Fibroblast of upper back skin (primary cell): ENCODE results near the gene LINGO1.

Experiments
- DNase-seq: peaks from one replicate; pipeline ENCODE4 v3.0.0-alpha.2; 2013

LINGO1 gene

DNA sequence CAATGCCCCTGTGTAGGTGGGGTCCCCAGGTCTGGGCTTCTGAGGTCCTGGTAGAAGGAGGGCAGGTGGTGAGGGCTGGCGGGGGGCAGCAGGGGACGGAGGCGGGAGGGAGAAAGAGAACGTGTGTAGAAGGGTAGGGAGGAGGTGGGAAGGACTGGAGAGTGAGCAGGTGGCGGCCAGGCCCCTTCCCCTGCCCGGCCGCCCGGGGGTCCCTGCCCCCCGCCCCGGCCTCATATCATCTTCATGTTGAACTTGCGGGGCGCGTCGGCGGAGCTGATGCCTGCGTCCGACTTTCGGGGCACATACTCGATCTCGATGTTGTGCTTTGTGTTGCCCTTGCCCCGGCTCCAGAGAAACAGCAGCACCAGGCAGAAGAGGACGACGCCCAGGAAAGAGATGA lies 18.9 kb downstream of the LINGO1 start:
- no peak for DNase-seq

DNA sequence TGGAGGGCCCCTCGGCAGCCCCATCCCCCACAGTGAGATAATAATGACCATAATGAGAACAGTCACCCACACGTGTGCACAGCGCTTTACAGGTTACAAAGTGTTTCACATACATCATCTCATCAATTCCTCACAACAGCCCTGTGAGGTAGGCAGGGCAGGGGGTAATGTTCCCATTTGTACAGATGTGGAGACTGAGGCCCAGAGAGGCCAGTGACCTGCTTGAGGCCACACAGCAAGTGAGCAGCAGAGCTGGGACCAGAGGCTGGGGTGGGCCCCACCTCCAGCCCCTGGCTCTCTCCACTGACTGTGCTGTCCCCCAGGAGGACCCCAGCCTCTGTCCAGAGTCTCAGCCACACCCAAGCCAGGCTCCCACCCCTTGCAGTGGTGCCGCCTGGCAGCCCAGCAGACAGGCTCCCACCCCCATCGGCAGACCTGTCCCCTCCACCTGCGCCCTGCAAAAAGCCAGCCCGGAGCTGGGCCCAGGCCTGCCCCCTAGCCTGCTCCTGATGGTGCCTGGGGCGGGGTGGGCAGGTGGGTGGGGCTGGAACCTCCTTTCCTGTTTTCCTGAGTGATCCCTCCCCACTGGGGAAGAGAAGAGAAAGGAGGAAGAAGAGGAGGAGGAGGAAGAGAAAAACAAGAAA lies 19.6 kb downstream of the LINGO1 start:
- DNase-seq = no peak

DNA sequence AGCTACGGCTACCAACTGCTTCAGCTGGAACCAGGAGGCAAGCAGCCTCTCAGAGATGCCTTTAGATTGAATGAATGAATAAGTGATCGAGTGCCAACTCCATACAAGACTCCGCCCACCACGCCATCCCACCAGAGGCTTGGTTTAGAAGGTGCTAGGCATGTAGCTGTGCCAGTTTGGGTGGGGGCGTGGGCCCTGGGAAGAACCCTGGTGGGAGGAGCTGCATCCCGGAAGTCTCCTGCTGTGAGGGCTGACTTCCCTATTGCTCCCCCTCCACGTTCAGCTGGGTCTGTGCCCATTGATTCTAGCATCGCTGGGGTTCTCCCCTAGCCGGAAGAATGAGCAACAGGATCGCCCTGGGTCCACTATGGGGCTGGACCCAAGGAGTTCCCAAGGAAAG lies 20.9 kb downstream of the LINGO1 start:
- DNase-seq = no peak

DNA sequence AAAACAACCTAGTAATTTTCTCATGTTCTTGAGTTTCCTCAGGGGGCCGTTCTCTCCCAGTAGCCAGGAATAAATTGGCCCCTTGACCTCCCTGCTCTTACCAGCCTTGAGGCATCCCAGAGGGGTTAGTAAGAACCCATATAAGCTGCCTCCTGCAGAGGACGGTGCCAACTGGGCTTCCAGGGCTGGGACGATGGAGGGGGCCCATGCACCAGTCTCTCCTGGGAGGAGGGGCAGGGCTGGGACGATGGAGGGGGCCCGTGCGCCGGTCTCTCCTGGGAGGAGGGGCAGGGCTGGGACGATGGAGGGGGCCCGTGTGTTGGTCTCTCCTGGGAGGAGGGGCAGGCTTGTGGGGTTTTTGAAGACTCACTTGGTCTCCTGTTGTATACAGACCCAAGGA lies 22.0 kb downstream of the LINGO1 start:
- no peak for DNase-seq

DNA sequence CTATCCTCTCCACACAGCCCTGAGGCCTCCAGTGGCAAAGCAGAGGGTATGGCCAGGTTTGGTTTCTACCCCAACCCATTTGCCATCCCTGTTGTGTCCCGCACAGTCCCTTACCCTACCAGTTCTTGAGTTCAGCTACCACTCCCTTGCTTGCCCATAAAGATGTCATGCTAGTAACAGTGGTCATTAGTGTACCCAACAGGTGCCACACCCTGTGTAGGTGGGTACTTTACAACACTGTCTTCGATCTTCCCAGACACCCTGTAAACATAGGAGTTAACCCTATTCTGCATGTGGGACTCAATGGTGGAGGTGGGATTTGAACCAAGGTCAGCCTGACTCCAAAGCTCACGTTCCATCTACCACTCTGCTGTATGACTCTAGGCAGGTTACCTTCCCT lies 23.2 kb downstream of the LINGO1 start:
- no peak for DNase-seq

DNA sequence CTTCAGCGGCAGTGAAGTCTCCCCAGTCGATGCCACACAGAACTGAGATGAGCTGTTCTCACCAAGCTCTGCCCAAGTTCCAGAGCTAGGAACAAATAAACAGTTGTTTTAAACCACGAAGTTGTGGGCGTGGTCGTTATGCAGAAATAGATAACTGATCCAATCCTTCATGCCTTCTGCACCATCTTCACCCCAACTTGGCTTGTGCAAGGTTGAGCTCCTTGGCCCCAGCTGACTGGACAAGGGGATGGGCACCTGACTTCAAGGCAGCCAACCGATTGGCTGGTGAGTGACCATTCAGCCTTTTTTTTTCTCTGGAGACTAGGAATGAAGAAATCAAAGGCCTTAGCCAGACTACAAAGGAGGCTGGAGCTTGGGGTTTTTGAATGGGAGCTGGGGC lies 23.9 kb downstream of the LINGO1 start:
- DNase-seq = no peak

DNA sequence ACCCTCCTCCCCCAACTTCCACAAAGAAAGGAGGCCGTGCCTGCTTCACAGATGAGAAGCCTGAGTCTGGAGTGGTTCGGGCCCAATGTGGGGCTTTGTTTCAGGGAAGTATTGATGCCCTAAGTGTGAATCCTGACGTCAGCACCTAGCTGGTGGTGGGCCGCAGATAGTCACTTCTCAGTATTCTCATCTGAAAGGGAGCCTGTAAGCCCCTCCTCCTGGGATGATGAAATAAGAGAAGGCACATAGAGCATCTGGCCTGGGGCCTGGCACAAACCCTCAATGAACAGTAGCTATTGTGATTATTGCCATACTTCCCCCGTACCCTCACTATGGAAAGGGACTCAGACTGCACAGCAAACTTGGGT lies 24.8 kb downstream of the LINGO1 start:
- peak; percentile 42 for DNase-seq

DNA sequence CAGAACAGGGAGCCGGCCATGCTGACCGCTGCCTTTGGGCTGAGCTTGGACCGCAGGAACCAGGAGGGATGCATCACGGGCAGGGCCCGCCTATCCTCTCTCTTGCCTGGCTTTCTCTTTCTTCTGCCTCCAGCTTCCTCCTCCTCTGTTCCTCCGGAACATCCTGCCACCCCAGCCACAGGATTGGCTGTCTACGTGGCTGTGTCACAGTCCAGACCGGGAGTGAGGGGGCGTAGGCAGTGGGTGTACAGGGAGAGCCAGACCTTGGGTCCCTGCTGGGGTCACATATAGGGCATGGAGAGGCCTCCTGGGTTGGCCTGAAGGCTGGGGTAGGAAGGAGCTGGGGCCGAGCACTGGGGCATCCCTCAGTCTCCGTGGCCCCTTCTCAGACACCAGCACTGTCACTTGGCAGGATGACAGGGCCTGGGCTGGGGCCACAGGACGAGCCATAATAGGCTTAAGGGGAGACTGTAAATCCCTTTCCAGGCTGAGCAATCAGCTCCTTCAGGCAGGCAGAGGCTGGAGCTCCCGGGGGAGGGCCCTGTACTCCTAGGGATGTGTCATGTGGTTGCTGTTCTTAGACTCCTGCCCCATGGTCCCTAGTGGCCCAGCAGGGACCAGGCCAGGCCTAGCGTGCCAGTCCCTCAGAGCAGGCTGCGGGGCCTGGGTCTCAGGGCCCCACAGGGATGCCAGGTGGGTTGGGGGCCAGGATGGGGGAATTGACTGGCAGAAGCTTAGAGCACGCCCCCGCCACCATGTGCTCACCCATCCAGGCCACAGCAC lies 25.4 kb downstream of the LINGO1 start:
- DNase-seq = peak; percentile 57

GRCh38 chr15:77606142-77607034 lies 26.3 kb downstream of the LINGO1 start:
- peak; percentile 31 for DNase-seq

- no peak for DNase-seq
Observed at GRCh38 chr15:77605547-77605946, 27.2 kb downstream of the LINGO1 start.

DNA sequence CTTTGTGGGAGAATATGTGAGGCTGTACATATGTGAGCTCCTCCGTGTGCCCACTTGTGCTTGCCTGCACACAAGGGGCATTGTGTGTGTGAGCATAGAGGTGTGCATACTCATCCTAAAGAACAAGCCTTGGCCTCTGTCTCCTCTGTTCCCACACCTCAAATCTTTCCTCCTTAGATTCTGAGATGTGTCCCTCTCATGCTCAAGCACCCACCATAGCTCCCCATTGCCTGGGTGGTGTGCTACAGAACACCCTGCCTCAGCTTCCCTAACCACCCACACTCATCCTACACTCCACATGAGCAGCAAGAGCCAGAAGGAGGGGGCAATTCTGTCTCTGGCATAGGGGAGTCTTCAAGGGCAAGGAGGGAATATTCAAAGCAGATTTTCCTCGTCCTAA lies 27.7 kb downstream of the LINGO1 start:
- no peak for DNase-seq

DNA sequence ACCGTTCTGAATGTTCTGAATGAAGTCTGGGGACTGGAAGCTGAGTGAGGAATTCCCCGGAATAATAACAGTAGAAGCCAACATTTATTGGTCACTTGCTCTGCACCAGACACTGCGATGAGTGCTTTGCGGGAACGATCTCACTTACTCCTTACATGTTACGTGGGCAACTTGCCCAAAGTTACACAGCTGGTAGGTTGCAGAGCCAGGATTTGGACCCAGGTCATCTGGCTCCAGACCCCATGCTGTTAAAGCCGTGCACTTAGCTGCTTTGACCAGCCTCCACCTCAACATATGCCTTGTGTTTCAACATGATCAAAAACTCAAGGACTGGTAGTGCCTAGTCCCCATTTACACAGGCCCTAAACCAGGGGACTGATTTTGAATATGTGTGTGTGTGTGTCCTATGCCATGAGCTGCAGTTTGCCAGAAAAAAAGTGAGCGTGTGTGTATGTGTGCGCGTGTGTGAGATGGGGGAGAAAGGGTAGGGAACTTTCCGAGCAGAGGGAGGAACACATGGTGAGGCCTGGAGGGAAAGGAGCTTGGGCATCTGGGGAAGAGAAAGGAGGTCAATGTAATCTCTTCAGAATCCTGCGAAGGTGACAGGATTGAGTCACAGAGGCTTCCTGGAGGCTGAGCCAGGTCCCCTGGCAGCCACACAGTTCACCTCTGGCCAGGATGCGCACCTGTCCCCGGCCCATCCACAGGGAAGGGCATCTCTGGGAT lies 28.9 kb downstream of the LINGO1 start:
- DNase-seq = no peak

DNA sequence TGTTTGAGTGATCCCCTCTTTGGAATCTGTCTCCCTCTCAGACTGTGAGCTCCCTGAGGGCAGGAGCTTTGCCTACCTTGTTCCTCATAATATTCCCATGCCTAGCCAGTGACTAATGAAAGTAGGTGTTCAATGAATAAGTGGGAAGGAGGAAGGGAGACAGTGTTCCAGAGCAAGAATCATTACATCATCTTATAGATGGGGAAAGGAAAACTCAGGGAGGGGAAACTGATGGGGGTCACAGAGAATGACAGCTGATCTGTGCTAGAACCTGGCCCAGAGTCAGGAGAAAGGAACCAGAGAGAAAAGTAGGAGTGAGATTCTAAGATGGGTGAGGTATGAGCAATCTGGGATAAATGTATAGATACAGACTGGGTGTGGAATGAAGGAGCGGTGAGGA lies 29.9 kb downstream of the LINGO1 start:
- DNase-seq = no peak

DNA sequence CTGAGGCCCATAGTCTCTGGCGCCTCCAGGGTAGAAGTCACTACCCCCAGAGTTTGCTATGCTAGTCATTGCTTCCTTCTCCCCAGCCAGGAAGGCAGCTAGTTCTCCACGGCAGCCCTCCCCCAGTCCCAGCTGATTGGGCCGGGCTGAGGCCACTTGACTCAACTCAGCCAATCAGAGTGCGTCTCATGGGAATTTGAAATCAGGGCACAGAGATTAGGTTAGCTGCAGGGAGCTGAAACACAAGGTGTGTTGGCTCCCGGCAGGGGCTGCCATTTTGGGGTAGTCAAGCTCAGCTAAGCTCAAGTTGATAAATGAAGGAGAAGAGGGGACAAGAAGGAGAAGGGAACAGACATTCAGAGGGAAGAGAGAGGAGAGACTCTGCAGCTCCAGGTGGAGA lies 32.8 kb downstream of the LINGO1 start:
- peak; percentile 41 for DNase-seq

- DNase-seq = no peak
Observed at GRCh38 chr15:77599357-77599756, 33.4 kb downstream of the LINGO1 start.

- no peak for DNase-seq
Observed at GRCh38 chr15:77598644-77599043, 34.1 kb downstream of the LINGO1 start.

- DNase-seq = no peak
Observed at GRCh38 chr15:77597804-77598453, 34.8 kb downstream of the LINGO1 start.

- no peak for DNase-seq
Observed at GRCh38 chr15:77596821-77597803, 35.6 kb downstream of the LINGO1 start.

GRCh38 chr15:77595231-77595630 lies 37.5 kb downstream of the LINGO1 start:
- DNase-seq = no peak

DNA sequence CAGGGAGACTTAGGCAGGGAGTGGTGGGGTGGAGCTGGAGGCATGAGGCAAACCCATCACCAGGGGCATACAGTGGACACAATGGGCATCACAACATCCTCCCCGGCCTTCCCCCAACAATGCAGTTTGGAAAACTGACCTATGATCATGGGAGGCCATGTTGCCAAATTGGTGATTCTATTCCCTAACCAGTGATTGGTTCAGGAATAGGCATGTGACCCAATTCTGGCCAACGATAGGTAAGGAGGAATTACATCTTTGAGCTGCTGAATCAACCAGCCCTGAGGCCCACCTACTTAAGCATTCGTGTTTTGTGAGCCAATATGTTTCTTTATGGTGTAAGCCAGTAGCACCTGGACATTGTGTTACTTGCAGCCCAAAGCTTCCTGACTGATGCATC lies 40.0 kb downstream of the LINGO1 start:
- no peak for DNase-seq

- DNase-seq = no peak
Observed at GRCh38 chr15:77591968-77592613, 40.6 kb downstream of the LINGO1 start.
